K562 (cell line): ENCODE measurements around the gene TCEA3. TPM values are rescaled to one million over a fixed set of nuclear protein-coding genes. Genes with fewer than 3 reads are reported as not detected.

ENCODE experiments used
- ATAC-seq: fragments of 200-7000 bp; cut with Tn5 transposase; 3 replicates; pipeline ENCODE4 v1.9.1; 2020; ENCODE audit warnings: moderate library complexity
- BruUV-seq: library from RNA; stranded (reverse); fragments of 400-500 nt; replicated peaks from 2 replicates; lab custom pipeline; 2021; lab: Mats Ljungman, UMichigan
- CTCF ChIA-PET: fragments of 300-600 bp; formaldehyde crosslinking; extraction: SDS; loops from one replicate; lab custom pipeline; 2021; ENCODE audit warnings: low intra/inter-chr PET ratio; lab: Yijun Ruan, JAX
- POLR2A ChIA-PET: fragments of 300-600, 350-650 bp; sonication (Branson Sonifier 250); formaldehyde crosslinking; extraction: SDS; loops from one replicate; lab custom pipeline; 2021; ENCODE audit warnings: antibody characterized with exemption, inconsistent platforms; lab: Yijun Ruan, JAX
- DNase-seq, 4 experiments: peaks; one replicate each; pipeline versions ENCODE4 v3.0.0 to v3.0.0-alpha.2; 2011 to 2018; ENCODE audit warnings: low spot score in 3 of 4, mixed read lengths in 3 of 4; ENCODE audit errors: extremely low read depth in 1 of 4
- FAIRE-seq: peaks from 2 replicates; lab custom pipeline; 2011; peaks lifted over from hg19 to GRCh38; lab: Jason Lieb, UNC
- H2AFZ ChIP-seq: 2 replicates; pipeline ENCODE4 v1.6.0; 2011; ENCODE audit warnings: low read depth, low read length, control low read depth, inconsistent platforms
- H3K27ac ChIP-seq: fragments of 200-600 bp; 3 replicates; pipeline ENCODE4 v1.8.0; 2011; ENCODE audit warnings: low read depth, mild to moderate bottlenecking, control low read depth, inconsistent platforms, low read length, moderate library complexity, mixed read lengths; ENCODE audit errors: extremely low read depth
- H3K27me3 ChIP-seq, 2 experiments: fragments of 300-600 bp in 1 of 2; 2 replicates in 1 of 2; 3 replicates in 1 of 2; pipeline versions ENCODE4 v1.6.0 to v1.8.0; 2011; ENCODE audit warnings: inconsistent platforms in 2 of 2, low read length in 2 of 2, mild to moderate bottlenecking in 1 of 2, mixed read lengths in 1 of 2, moderate library complexity in 1 of 2; ENCODE audit not compliant: control insufficient read depth in 2 of 2, insufficient read depth in 2 of 2
- H3K36me3 ChIP-seq: fragments of 300-600 bp; 3 replicates; pipeline ENCODE4 v1.8.0; 2011; ENCODE audit warnings: mild to moderate bottlenecking, low read length, inconsistent platforms; ENCODE audit not compliant: control insufficient read depth, insufficient read depth
- H3K4me1 ChIP-seq, 2 experiments: fragments of 200-600 bp in 1 of 2; replicated peaks in 1 of 2; 2 replicates in 1 of 2; 3 replicates in 1 of 2; pipeline versions ENCODE4 v1.5.1 to v1.8.0; 2011; ENCODE audit warnings: inconsistent platforms in 2 of 2, low read length in 2 of 2, mild to moderate bottlenecking in 1 of 2, mixed read lengths in 1 of 2, moderate library complexity in 1 of 2; ENCODE audit not compliant: control insufficient read depth in 2 of 2, insufficient read depth in 2 of 2
- H3K4me2 ChIP-seq: 2 replicates; pipeline ENCODE4 v1.6.1; 2011; ENCODE audit warnings: low read length, control low read depth, inconsistent platforms, mixed read lengths; ENCODE audit not compliant: insufficient read depth
- H3K4me3 ChIP-seq: fragments of 200-600 bp; sonication (generic), shearing (Covaris generic); 2 replicates; pipeline ENCODE4 v1.5.1; 2016; ENCODE audit warnings: control low read depth, inconsistent platforms
- H3K79me2 ChIP-seq: fragments of 200-600 bp; 3 replicates; pipeline ENCODE4 v1.8.0; 2011; ENCODE audit warnings: low read length, inconsistent platforms; ENCODE audit not compliant: control insufficient read depth, insufficient read depth
- H3K9ac ChIP-seq, 2 experiments: 2 replicates each; pipeline versions ENCODE4 v1.6.0 to v1.6.1; 2011; ENCODE audit warnings: low read depth in 2 of 2, low read length in 2 of 2, control low read depth in 1 of 2, inconsistent platforms in 1 of 2, mild to moderate bottlenecking in 1 of 2, mixed read lengths in 1 of 2; ENCODE audit not compliant: insufficient read depth in 1 of 2
- H3K9me1 ChIP-seq: one replicate; pipeline ENCODE4 v1.6.0; 2011; ENCODE audit warnings: inconsistent platforms, mild to moderate bottlenecking, low read length, moderate library complexity; ENCODE audit not compliant: control insufficient read depth, insufficient read depth
- H3K9me3 ChIP-seq: replicated peaks from 2 replicates; pipeline ENCODE4 v1.5.1; 2011; ENCODE audit warnings: low read depth, low read length, inconsistent platforms; ENCODE audit not compliant: control insufficient read depth, insufficient read depth
- H4K20me1 ChIP-seq: replicated peaks from 2 replicates; pipeline ENCODE4 v1.6.1; 2011; ENCODE audit warnings: low read length, inconsistent platforms, mixed read lengths; ENCODE audit not compliant: control insufficient read depth, insufficient read depth
- BCOR ChIP-seq: fragments of 450-650 bp; IDR thresholded peaks from 2 replicates; pipeline ENCODE4 v1.6.1; 2016
- BMI1 ChIP-seq: fragments of 150-350 bp; IDR thresholded peaks from 2 replicates; pipeline ENCODE4 v1.6.1; 2014; ENCODE audit warnings: low read length
- CTCF ChIP-seq, 3 experiments: IDR thresholded peaks in 2 of 3; conservative IDR thresholded peaks in 1 of 3; 2 replicates each; pipeline ENCODE4 v1.5.1; 2011 to 2012; ENCODE audit warnings: low read length in 3 of 3, mild to moderate bottlenecking in 3 of 3, control low read depth in 2 of 3, improper control_type of control experiment in 1 of 3, inconsistent platforms in 1 of 3, low read depth in 1 of 3, mixed read lengths in 1 of 3, moderate library complexity in 1 of 3; ENCODE audit not compliant: insufficient read depth in 2 of 3
- EGR1 ChIP-seq: fragments of 450-650 bp; conservative IDR thresholded peaks from 2 replicates; pipeline ENCODE4 v1.6.1; 2017; ENCODE audit warnings: mild to moderate bottlenecking
- EP300 ChIP-seq: IDR thresholded peaks from 2 replicates; pipeline ENCODE4 v1.6.1; 2012; ENCODE audit warnings: low read length, improper control_type of control experiment
- ETV6 ChIP-seq, 3 experiments: fragments of 150-350 bp in 1 of 3; sonication (generic) in 1 of 3; formaldehyde crosslinking in 1 of 3; IDR thresholded peaks; 2 replicates each; pipeline versions ENCODE4 v1.6.1 to v1.8.0; 2014 to 2022; ENCODE audit warnings: borderline replicate concordance in 2 of 3, low read depth in 2 of 3, antibody characterized with exemption in 1 of 3, low read length in 1 of 3, mild to moderate bottlenecking in 1 of 3, missing genetic modification reagents in 1 of 3
- KDM1A ChIP-seq, 2 experiments: fragments of 450-650 bp; IDR thresholded peaks; 2 replicates each; pipeline ENCODE4 v1.6.1; 2016; ENCODE audit warnings: mild to moderate bottlenecking in 2 of 2
- KLF16 ChIP-seq: IDR thresholded peaks from 2 replicates; pipeline ENCODE4 v1.6.1; 2016; ENCODE audit warnings: antibody characterized with exemption
- MYBL2 ChIP-seq, 2 experiments: fragments of 450-650 bp in 1 of 2; sonication (generic) in 1 of 2; formaldehyde crosslinking in 1 of 2; IDR thresholded peaks; 2 replicates each; pipeline versions ENCODE4 v1.6.1 to v1.8.1; 2017 to 2022; ENCODE audit warnings: borderline replicate concordance in 1 of 2, inconsistent platforms in 1 of 2, low read depth in 1 of 2, mild to moderate bottlenecking in 1 of 2, missing genetic modification reagents in 1 of 2, moderate library complexity in 1 of 2
- NR2C1 ChIP-seq, 2 experiments: fragments of 450-650 bp; IDR thresholded peaks; 2 replicates each; pipeline ENCODE4 v1.6.1; 2017; ENCODE audit warnings: mild to moderate bottlenecking in 2 of 2, antibody characterized with exemption in 1 of 2, inconsistent platforms in 1 of 2, missing compliant biosample characterization in 1 of 2, missing genetic modification characterization in 1 of 2
- PHF8 ChIP-seq: fragments of 200-600 bp; sonication (generic); IDR thresholded peaks from 2 replicates; pipeline ENCODE4 v1.6.1; 2012; ENCODE audit warnings: mixed run types, mild to moderate bottlenecking, inconsistent platforms, low read length, moderate library complexity, borderline replicate concordance
- PHTF2 ChIP-seq: fragments of 250-450 bp; sonication (Bioruptor Pico); IDR thresholded peaks from 2 replicates; pipeline ENCODE4 v1.5.0; 2021; ENCODE audit warnings: mild to moderate bottlenecking
- PKNOX1 ChIP-seq: fragments of 450-650 bp; IDR thresholded peaks from 2 replicates; pipeline ENCODE4 v1.6.1; 2016
- RBM25 ChIP-seq: fragments of 200-400 bp; formaldehyde crosslinking; IDR thresholded peaks from 2 replicates; pipeline ENCODE4 v1.6.1; 2018; ENCODE audit warnings: low read length, low read depth, moderate library complexity; ENCODE audit not compliant: severe bottlenecking
- SIN3B ChIP-seq: fragments of 450-650 bp; IDR thresholded peaks from 2 replicates; pipeline ENCODE4 v1.6.1; 2017; ENCODE audit warnings: low read depth, mild to moderate bottlenecking, moderate library complexity
- ZC3H11A ChIP-seq: IDR thresholded peaks from 2 replicates; pipeline ENCODE4 v1.6.1; 2012; ENCODE audit warnings: low read depth, low read length, improper control_type of control experiment
- ZFP36 ChIP-seq: fragments of 150-350 bp; IDR thresholded peaks from 2 replicates; pipeline ENCODE4 v1.6.1; 2018; ENCODE audit warnings: low read length, low read depth; ENCODE audit not compliant: partially characterized antibody
- ZNF24 ChIP-seq: fragments of 450-650 bp; IDR thresholded peaks from 2 replicates; pipeline ENCODE4 v1.6.1; 2016
- ZNF583 ChIP-seq: fragments of 250-450 bp; sonication (Bioruptor Pico); IDR thresholded peaks from 2 replicates; pipeline ENCODE4 v1.4.0; 2020
- WGBS: fragments of 100-300 bp; shearing (Covaris generic); methylation state at CpG from one replicate; pipeline ENCODE4 v1.1.6; 2016; ENCODE audit warnings: low coverage, mixed read lengths; ENCODE audit not compliant: insufficient coverage; ENCODE audit errors: missing lambda C conversion rate; 5-methylcytosine and 5-hydroxymethylcytosine counted together
- in situ Hi-C: fragments of 300-500 bp; cut with MboI; formaldehyde crosslinking; loops from 4 replicates; pipeline ENCODE4 v1.15.0; 2018; ENCODE audit warnings: inconsistent platforms, mixed read lengths
- intact Hi-C: fragments of 100-400 bp; cut with micrococcal nuclease; formaldehyde crosslinking; loops from 2 replicates; pipeline ENCODE4 v1.14.2; 2022
- polyA plus RNA-seq, 8 experiments: library from polyadenylated mRNA; depleted of rRNA in 4 of 8; stranded (reverse) in 5 of 8; unstranded in 3 of 8; fragments of >200 nt; fragmentation: Nextera tagmentation in 2 of 8; fragmentation: Illumina TruSeq in 1 of 8; extraction: Ambion mirVana in 2 of 8; extraction: Trizol in 1 of 8; gene quantifications; 2 replicates each; pipeline versions ENCODE4 v1.2.1 to v1.2.3, GENCODE V29; 2011 to 2014; ENCODE audit warnings: inconsistent platforms in 1 of 8, missing spikeins in 1 of 8
- total RNA-seq, 7 experiments: library from RNA; depleted of rRNA in 6 of 7; stranded (reverse); fragments of >200 nt in 6 of 7; fragmentation: Illumina TruSeq in 2 of 7; extraction: Trizol in 2 of 7; gene quantifications; 2 replicates each; pipeline versions ENCODE4 v1.2.1 to v1.2.3, GENCODE V29; 2011 to 2021; ENCODE audit warnings: low replicate concordance in 1 of 7

TCEA3 gene
- total and polyA plus RNA-seq, 9 of the 15 experiments (the other 6 are each of a cell fraction or from before 2014, with no cell fraction given) = 0.03 to 0.55 (median 0.36) TPM

- ATAC-seq (no peak), FAIRE-seq (no peak), DNase-seq (no peak)
- Histone ChIP-seq H3K27me3 (no peaks in the 10 kb centered on the region), H3K27ac (no peak overlapping the region), H3K4me3 (no peak overlapping the region), H3K9ac (no peak overlapping the region), H4K20me1 (0 out of 2 replicates have a peak, but pooled peaks cover 8% of the 10 kb centered on the region), H2AFZ (no peak overlapping the region), H3K9me3 (no peaks in the 10 kb centered on the region), H3K4me2 (no peak overlapping the region), H3K4me1 (peaks cover 5 to 18% of the 10 kb centered on the region in 2 experiments; a peak in 4 of 5 replicates), H3K36me3 (0 out of 3 replicates have a peak, but pooled peaks cover under 1% of the 10 kb centered on the region), H3K79me2 (no peaks in the 10 kb centered on the region), H3K9me1 (no peaks in the 10 kb centered on the region)
- BruUV-seq = no TSS peak
- CTCF ChIA-PET = no interaction called here
- in situ Hi-C loops (no loop called here), intact Hi-C loops (no loop called here)
- POLR2A ChIA-PET = interaction anchor here (0.6 to 1.0 kb wide), 3 partner anchors 8 to 128 kb away, joined by 3 read pairs; partner anchors contain the start of gene HNRNPR
- WGBS = 73% methylated on average over 5 of the region's 5 CpGs
- TF ChIP-seq CTCF (IDR thresholded peaks at IDR 0.05 in 2 of 3, conservative IDR thresholded peaks at IDR 0.05 in 1 of 3; ENCODE audit: insufficient read depth in 2 of 3, low read depth in 1 of 3, low read length in 3 of 3) (no peak), PKNOX1 (peak; percentile 30; the same call in 1 of the 2 replicates), PHTF2 (CRISPR knock-in tag) (no peak), SIN3B (no peak), NR2C1 (IDR thresholded peaks at IDR 0.05) (no peak), NR2C1 (tag; IDR thresholded peaks at IDR 0.05) (no peak), BCOR (peak; percentile 77; the same call in 1 of the 2 replicates), ZC3H11A (no peak), RBM25 (peak; percentile 91), ETV6 (IDR thresholded peaks at IDR 0.05; ENCODE audit: borderline replicate concordance in 1 of 2, low read depth in 2 of 2, low read length in 1 of 2) (no peak), ETV6 (CRISPR knock-in tag; IDR thresholded peaks at IDR 0.05; ENCODE audit: borderline replicate concordance) (no peak), PHF8 (no peak), ZNF583 (CRISPR knock-in tag) (no peak), EGR1 (no peak), KLF16 (no peak), EP300 (no peak), ZFP36 (peak; percentile 70), KDM1A (IDR thresholded peaks at IDR 0.05) (0 out of 4 replicates have a peak, but pooled peaks of 1 of the 2 experiments have one; percentile 26), BMI1 (no peak), MYBL2 (IDR thresholded peaks at IDR 0.05; ENCODE audit: low read depth) (no peak), MYBL2 (CRISPR knock-in tag; IDR thresholded peaks at IDR 0.05; ENCODE audit: borderline replicate concordance) (no peak), ZNF24 (no peak)
Measured at GRCh38 chr1:23472351-23473036, 47.9 kb upstream of the TCEA3 start.
